Measurements from ENCODE around the gene KCTD15.

GRCh38 chr19:33819506-33819879 lies 22.8 kb downstream of the KCTD15 start:
- TF ChIP-seq POLR2AphosphoS5 (IDR thresholded peaks at IDR 0.05; ENCODE audit: low read depth, low read length) (no peak), TAF1 (IDR thresholded peaks at IDR 0.05; ENCODE audit: borderline replicate concordance, insufficient read depth, low read length) (no peak)
- TF ChIP-seq, protein P1, sequence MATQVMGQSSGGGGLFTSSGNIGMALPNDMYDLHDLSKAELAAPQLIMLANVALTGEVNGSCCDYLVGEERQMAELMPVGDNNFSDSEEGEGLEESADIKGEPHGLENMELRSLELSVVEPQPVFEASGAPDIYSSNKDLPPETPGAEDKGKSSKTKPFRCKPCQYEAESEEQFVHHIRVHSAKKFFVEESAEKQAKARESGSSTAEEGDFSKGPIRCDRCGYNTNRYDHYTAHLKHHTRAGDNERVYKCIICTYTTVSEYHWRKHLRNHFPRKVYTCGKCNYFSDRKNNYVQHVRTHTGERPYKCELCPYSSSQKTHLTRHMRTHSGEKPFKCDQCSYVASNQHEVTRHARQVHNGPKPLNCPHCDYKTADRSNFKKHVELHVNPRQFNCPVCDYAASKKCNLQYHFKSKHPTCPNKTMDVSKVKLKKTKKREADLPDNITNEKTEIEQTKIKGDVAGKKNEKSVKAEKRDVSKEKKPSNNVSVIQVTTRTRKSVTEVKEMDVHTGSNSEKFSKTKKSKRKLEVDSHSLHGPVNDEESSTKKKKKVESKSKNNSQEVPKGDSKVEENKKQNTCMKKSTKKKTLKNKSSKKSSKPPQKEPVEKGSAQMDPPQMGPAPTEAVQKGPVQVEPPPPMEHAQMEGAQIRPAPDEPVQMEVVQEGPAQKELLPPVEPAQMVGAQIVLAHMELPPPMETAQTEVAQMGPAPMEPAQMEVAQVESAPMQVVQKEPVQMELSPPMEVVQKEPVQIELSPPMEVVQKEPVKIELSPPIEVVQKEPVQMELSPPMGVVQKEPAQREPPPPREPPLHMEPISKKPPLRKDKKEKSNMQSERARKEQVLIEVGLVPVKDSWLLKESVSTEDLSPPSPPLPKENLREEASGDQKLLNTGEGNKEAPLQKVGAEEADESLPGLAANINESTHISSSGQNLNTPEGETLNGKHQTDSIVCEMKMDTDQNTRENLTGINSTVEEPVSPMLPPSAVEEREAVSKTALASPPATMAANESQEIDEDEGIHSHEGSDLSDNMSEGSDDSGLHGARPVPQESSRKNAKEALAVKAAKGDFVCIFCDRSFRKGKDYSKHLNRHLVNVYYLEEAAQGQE (IDR thresholded peaks at IDR 0.05; ENCODE audit: insufficient read depth in 1 of 2, low read depth in 2 of 2, low read length in 2 of 2), result no peak

All from PFSK-1 (cell line).